ENCODE data around the gene SLC26A8. TPM values are rescaled to one million over a fixed set of nuclear protein-coding genes. Genes with fewer than 3 reads are reported as not detected.

SLC26A8 gene
- total RNA-seq, 1 donor from 2014 or later = 1.2 TPM

DNA sequence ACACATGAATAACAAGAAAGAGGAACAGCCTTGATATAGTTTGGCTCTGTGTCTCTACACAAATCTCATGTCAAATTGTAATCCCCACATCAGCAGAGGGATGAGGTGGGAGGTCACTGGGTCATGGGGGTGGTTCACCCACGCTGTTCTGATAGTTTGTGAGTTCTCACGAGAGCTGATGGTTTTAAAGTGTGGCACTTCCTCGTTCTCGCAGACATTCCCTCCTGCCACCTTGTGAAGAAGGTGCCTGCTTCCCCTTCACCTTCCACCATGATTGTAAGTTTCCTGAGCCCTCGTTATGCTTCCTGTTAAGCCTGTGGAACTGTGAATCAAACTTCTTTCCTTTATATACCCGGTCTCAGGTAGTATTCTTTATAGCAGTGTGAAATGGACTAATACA is 116.7 kb downstream of the SLC26A8 start:
- Histone ChIP-seq H3K9me3 (peaks cover 9% of the 10 kb centered on the region), H3K4me3 (no peak overlapping the region), H3K4me1 (no peaks in the 10 kb centered on the region), H3K27me3 (ENCODE audit: low read depth) (no peaks in the 10 kb centered on the region), H3K27ac (no peak overlapping the region), H3K36me3 (peaks cover 12% of the 10 kb centered on the region)
- intact Hi-C loops (cut with DNase I) = no loop called here
- ATAC-seq (no peak), DNase-seq (no peak)
- TF ChIP-seq, protein P1, sequence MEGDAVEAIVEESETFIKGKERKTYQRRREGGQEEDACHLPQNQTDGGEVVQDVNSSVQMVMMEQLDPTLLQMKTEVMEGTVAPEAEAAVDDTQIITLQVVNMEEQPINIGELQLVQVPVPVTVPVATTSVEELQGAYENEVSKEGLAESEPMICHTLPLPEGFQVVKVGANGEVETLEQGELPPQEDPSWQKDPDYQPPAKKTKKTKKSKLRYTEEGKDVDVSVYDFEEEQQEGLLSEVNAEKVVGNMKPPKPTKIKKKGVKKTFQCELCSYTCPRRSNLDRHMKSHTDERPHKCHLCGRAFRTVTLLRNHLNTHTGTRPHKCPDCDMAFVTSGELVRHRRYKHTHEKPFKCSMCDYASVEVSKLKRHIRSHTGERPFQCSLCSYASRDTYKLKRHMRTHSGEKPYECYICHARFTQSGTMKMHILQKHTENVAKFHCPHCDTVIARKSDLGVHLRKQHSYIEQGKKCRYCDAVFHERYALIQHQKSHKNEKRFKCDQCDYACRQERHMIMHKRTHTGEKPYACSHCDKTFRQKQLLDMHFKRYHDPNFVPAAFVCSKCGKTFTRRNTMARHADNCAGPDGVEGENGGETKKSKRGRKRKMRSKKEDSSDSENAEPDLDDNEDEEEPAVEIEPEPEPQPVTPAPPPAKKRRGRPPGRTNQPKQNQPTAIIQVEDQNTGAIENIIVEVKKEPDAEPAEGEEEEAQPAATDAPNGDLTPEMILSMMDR (IDR thresholded peaks at IDR 0.05) = no peak

DNA sequence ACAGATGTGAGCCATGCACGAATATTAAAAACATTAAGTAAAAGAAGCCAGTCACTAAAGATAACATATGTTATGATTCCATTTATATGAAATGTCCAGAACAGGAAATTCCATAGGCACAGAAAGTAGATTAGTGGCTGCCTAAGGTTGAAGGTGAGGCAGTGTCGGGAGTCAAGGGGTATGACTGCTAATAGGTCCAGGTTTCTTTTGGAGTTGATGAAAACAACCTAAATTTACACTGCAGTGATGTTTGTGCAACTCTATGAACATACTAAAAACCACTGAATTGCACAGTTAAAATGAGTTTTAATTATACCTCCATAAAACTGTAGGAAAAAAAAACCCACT is 118.0 kb downstream of the SLC26A8 start:
- H3K27ac ChIP-seq = no peak overlapping the region
- no peak for DNase-seq
- H3K4me3 ChIP-seq = no peak overlapping the region
- H3K9me3 ChIP-seq = peaks cover 9% of the 10 kb centered on the region
- TF ChIP-seq, protein P1 (IDR thresholded peaks at IDR 0.05) = no peak
- intact Hi-C loops (cut with DNase I) = no loop called here
- H3K27me3 ChIP-seq (ENCODE audit: low read depth) = no peaks in the 10 kb centered on the region
- peaks cover 8% of the 10 kb centered on the region for H3K36me3 ChIP-seq
- no peak for ATAC-seq
- H3K4me1 ChIP-seq = no peaks in the 10 kb centered on the region

DNA sequence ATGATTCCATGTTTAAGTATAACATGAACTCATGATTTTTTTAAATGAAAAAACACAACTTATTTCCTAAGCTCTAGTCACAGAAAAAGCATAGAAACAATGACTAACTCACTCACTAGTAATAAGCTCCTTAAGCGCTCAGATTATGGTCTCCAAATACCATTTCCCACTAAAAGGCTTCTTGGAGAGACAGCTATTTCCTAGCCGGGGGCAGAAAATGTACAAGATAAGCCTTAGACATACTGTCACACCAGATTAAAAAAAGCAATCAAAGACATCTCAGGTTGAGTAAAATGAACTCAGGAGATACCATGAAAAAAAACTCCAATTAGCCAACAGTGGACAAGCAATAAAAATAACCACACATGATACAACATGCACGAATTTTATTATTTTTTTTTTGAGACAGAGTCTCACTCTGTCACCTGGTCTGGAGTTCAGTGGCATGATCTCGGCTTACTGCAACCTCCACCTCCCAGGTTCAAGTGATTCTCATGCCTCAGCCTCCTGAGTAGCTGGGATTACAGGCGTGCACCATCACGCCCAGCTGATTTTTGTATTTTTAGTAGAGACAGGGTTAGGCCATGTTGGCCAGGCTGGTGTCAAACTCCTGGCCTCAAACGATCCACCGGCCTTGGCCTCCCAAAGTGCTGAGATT is 118.5 kb downstream of the SLC26A8 start:
- peaks cover 8% of the 10 kb centered on the region for H3K36me3 ChIP-seq
- no peak for ATAC-seq
- intact Hi-C loops (cut with DNase I) = no loop called here
- H3K4me1 ChIP-seq = no peaks in the 10 kb centered on the region
- no peaks in the 10 kb centered on the region for H3K27me3 ChIP-seq (ENCODE audit: low read depth)
- DNase-seq = no peak
- no peak overlapping the region for H3K27ac ChIP-seq
- TF ChIP-seq, protein P1 (IDR thresholded peaks at IDR 0.05) = no peak
- H3K4me3 ChIP-seq = no peak overlapping the region
- peaks cover 9% of the 10 kb centered on the region for H3K9me3 ChIP-seq

DNA sequence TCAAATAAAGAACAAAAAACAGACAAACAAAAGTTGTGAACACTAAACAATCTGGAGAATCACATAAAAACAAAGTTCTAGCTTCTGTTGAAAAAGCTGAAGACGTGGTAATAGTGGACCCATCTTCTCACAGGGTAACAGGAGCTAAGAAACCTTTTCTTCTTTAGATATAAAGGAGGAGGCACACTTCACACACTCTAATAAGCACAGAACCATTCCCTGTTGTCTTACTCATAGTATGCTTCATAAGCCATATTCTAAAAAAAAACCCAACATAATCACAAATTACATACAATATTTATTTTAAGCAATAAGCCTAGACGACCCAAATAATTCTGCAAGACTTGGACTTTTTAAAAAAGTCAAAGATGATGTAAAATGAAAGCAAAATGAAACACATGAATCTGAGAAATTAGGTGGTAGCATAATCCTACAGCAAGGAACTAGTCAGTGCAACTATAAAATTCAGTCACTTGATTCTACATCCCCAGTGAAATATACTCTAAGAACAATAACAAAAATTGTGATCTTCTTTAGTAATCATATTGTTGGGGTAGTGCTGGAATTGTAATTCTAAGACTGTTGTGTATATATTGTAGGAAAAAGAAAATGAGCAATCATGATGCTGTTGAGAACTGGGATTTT is 119.2 kb downstream of the SLC26A8 start:
- no peaks in the 10 kb centered on the region for H3K4me1 ChIP-seq
- no peak overlapping the region for H3K27ac ChIP-seq
- peaks cover 8% of the 10 kb centered on the region for H3K36me3 ChIP-seq
- DNase-seq (no peak), ATAC-seq (no peak)
- H3K27me3 ChIP-seq (ENCODE audit: low read depth) = no peaks in the 10 kb centered on the region
- no peak overlapping the region for H3K4me3 ChIP-seq
- TF ChIP-seq, protein P1 (IDR thresholded peaks at IDR 0.05) = no peak
- peaks cover 9% of the 10 kb centered on the region for H3K9me3 ChIP-seq
- intact Hi-C loops (cut with DNase I) = no loop called here

DNA sequence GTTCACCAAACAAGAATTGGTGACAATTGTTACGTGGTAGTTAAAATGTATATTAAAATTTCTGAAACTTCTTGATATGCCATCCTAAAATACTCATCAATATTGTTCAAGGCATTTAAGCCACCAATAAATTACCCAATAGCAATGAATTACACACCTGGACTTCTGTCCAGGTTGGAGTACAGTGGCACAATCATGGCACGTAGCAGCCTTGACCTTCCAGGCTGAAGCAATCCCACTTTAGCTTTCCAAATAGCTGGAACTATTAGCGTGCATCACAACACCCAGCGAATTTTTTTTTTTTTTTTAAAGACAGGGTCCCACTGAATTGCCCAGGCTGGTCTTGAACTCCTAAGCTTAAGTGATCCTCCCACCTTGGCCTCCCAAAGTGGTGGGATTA is 120.8 kb downstream of the SLC26A8 start:
- ATAC-seq = no peak
- DNase-seq = no peak

More for the DNA sequence above, 120.8 kb downstream of the SLC26A8 start:
- TF ChIP-seq, protein P1 (IDR thresholded peaks at IDR 0.05) = no peak
- no peaks in the 10 kb centered on the region for H3K27me3 ChIP-seq (ENCODE audit: low read depth)
- H3K4me3 ChIP-seq = no peak overlapping the region
- peaks cover 2% of the 10 kb centered on the region for H3K9me3 ChIP-seq
- no peak overlapping the region for H3K27ac ChIP-seq
- intact Hi-C loops (cut with DNase I) = no loop called here
- peaks cover 8% of the 10 kb centered on the region for H3K36me3 ChIP-seq
- H3K4me1 ChIP-seq = no peaks in the 10 kb centered on the region

Data from lower lobe of right lung (tissue), 2 donors.